ENCODE data around the gene SPECC1L.

DNA sequence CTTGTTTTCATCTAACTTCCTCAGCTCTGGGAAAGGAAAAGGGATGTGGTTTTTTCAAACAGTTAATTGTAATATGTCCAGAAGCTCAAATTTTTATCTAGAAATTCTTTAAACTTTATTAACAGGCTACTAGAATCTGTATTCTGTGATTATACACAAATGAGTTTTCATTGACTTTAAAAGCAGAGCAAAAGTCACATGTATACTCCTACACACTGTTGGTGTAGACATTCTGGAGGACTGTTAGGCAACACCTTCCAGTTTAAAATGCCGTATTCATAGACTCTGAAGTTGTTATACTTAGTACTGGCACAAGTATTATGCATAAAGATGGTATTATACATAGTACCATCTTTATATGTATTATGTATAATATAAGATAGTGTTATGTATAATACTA, 64.9 kb downstream of the SPECC1L start:
- no peak for TF ChIP-seq CTCF (IDR thresholded peaks at IDR 0.05)
- TF ChIP-seq POLR2A (IDR thresholded peaks at IDR 0.05), result no peak

All from prostate gland (tissue), 2 donors.